ENCODE data around the gene DHPS.

DNA sequence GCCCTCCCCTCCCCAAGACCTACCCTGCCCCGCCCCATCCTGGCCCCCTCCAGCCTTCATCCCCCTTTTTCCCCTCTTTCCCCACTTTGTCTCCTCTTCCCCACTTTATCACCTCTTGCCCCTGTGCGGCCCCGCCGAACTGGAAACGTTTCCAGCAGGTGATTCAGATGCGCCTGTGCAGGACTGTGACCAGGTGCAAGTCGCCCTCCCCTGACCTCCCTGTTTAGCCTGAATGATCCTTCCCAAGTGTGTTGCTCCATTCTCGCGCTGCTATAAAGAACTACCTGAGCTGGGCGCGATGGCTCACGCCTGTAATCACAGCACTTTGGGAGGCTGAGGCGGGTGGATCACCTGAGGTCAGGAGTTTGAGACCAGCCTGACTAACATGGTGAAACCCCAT is 45.0 kb downstream of the DHPS start:
- TF ChIP-seq ZNF790 (CRISPR knock-in tag; IDR thresholded peaks at IDR 0.05; ENCODE audit: borderline replicate concordance): no peak
- TF ChIP-seq BHLHE40 (IDR thresholded peaks at IDR 0.05; ENCODE audit: low read length): no peak
- no peak for TF ChIP-seq EP300 (IDR thresholded peaks at IDR 0.05; ENCODE audit: low read depth in 2 of 2, low read length in 2 of 2)
- no peak for TF ChIP-seq EP300 (CRISPR knock-in tag; IDR thresholded peaks at IDR 0.05; ENCODE audit: borderline replicate concordance)
- TF ChIP-seq, protein P1, sequence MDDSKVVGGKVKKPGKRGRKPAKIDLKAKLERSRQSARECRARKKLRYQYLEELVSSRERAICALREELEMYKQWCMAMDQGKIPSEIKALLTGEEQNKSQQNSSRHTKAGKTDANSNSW (CRISPR knock-in tag; IDR thresholded peaks at IDR 0.05; ENCODE audit: borderline replicate concordance): no peak
- TF ChIP-seq ZFP36 (IDR thresholded peaks at IDR 0.05; ENCODE audit: borderline replicate concordance, low read depth, low read length, partially characterized antibody): no peak
